Thoracic aorta (tissue), 2 donors: ENCODE data around the gene TMEM205. TPM values are rescaled to one million over a fixed set of nuclear protein-coding genes. Genes with fewer than 3 reads are reported as not detected.
"Not testable (repeated sequence)": the region's sequence is repeated elsewhere in the genome, so short reads cannot be mapped to it uniquely, and the experiment has no call there.

Experiments
- ATAC-seq: fragments of 150-250 bp; one replicate; pipeline ENCODE4 v1.8.0; 2017; ENCODE audit warnings: low read depth; ENCODE audit not compliant: insufficient number of reproducible peaks, low FRiP score
- DNase-seq: peaks from one replicate; pipeline ENCODE4 v3.0.0-alpha.2; 2020; ENCODE audit warnings: low spot score
- H3K27ac ChIP-seq, 2 donors: fragments of 200-600 bp; sonication (generic); 1 replicate in 1 of 2; 2 replicates in 1 of 2; pipeline ENCODE4 v1.5.1; 2016; ENCODE audit warnings: mild to moderate bottlenecking in 2 of 2, moderate library complexity in 2 of 2
- H3K27me3 ChIP-seq: fragments of 200-600 bp; sonication (generic); replicated peaks from 2 replicates; pipeline ENCODE4 v1.6.0; 2016; ENCODE audit warnings: mild to moderate bottlenecking; ENCODE audit not compliant: insufficient read depth
- H3K36me3 ChIP-seq: fragments of 200-600 bp; sonication (generic); one replicate; pipeline ENCODE4 v1.5.1; 2016
- H3K4me1 ChIP-seq, 2 donors: fragments of 200-600 bp; sonication (generic); 1 replicate in 1 of 2; 2 replicates in 1 of 2; pipeline versions ENCODE4 v1.5.1 to v1.6.0; 2016; ENCODE audit warnings: low read depth in 2 of 2, mild to moderate bottlenecking in 1 of 2; ENCODE audit not compliant: control insufficient read depth in 1 of 2
- H3K4me3 ChIP-seq: fragments of 200-600 bp; sonication (generic); 2 replicates; pipeline ENCODE4 v1.5.1; 2016; ENCODE audit warnings: mild to moderate bottlenecking
- H3K9me3 ChIP-seq: fragments of 200-600 bp; sonication (generic); 2 replicates; pipeline ENCODE4 v1.5.1; 2016
- total RNA-seq, 2 donors: library from RNA; depleted of rRNA; stranded (reverse); fragments of >200 nt; gene quantifications; one replicate each; pipeline versions ENCODE4 v1.1.0 to v1.2.3, GENCODE V29; 2016
- TF ChIP-seq, protein P1 (sequence below): fragments of 200-600 bp; sonication (generic); IDR thresholded peaks from one replicate; pipeline ENCODE4 v1.5.1; 2019; ENCODE audit warnings: antibody characterized with exemption

TMEM205 gene
- total RNA-seq, 2 donors from 2014 or later: 103 to 144 TPM

DNA sequence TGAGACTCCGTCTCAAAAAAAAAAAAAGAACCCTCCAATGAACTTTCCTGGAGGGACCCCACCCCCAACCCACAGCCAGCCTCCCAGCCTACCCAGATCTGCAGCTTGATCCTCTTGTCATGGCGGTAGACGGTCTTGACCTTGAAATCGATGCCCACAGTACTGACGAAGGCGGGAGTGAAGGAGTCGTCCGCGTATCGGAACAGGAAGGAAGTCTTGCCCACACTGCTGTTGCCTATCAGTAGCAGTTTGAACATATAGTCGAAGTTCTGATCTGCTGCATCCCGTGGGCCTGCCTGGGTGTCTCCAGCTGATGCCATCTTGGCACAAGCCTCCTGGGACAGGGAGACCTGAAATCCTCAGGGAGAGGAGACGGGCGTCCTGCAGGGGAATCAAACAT, 9.0 kb downstream of the TMEM205 start:
- Histone ChIP-seq H3K36me3 (peaks cover 36% of the 10 kb centered on the region), H3K27me3 (no peaks in the 10 kb centered on the region), H3K4me1 (peaks cover 2 to 22% of the 10 kb centered on the region in 2 donors)

DNA sequence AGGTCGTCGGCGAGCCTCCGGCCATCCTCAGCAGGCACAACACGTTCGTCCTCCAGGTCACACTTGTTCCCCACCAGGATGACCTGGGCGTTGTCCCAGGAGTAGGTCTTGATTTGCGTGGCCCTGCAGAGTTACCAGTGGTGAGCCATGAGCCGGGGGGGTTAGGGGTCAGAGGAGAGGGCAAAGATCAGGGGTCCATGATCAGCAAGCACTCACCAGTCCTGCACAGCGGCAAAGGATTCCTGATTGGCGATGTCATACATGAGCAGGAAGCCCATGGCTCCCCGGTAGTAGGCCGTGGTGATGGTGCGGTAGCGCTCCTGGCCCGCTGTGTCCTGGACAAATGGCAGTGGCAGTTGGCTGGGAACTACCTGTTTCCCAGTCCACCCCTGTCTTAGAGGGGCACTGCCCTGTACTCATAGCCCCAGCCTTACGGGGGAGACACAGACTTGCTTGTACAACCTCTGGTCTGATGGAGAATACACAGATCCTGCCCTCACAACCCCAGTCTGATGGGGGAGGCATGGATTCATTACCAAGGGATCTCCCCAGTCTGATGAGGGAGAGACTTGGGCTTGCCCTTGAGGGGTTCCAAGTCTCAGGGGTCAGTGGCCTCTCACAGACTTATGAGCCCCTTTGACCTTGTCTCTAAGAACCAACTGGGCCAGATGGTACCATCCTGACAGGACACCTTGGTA, 10.5 kb downstream of the TMEM205 start:
- peaks cover 2 to 22% of the 10 kb centered on the region in 2 donors for H3K4me1 ChIP-seq
- peaks cover 36% of the 10 kb centered on the region for H3K36me3 ChIP-seq
- H3K27ac ChIP-seq: no peak overlapping the region
- TF ChIP-seq, protein P1, sequence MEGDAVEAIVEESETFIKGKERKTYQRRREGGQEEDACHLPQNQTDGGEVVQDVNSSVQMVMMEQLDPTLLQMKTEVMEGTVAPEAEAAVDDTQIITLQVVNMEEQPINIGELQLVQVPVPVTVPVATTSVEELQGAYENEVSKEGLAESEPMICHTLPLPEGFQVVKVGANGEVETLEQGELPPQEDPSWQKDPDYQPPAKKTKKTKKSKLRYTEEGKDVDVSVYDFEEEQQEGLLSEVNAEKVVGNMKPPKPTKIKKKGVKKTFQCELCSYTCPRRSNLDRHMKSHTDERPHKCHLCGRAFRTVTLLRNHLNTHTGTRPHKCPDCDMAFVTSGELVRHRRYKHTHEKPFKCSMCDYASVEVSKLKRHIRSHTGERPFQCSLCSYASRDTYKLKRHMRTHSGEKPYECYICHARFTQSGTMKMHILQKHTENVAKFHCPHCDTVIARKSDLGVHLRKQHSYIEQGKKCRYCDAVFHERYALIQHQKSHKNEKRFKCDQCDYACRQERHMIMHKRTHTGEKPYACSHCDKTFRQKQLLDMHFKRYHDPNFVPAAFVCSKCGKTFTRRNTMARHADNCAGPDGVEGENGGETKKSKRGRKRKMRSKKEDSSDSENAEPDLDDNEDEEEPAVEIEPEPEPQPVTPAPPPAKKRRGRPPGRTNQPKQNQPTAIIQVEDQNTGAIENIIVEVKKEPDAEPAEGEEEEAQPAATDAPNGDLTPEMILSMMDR: no peak
- H3K9me3 ChIP-seq: no peaks in the 10 kb centered on the region
- no peak for DNase-seq
- ATAC-seq: no peak
- no peak overlapping the region for H3K4me3 ChIP-seq
- H3K27me3 ChIP-seq: no peaks in the 10 kb centered on the region

More for the DNA sequence above, 9.0 kb downstream of the TMEM205 start:
- Histone ChIP-seq H3K27ac (no peak overlapping the region), H3K4me3 (no peak overlapping the region), H3K9me3 (no peaks in the 10 kb centered on the region)
- no peak for ATAC-seq
- TF ChIP-seq, protein P1: no peak
- DNase-seq: no peak

DNA sequence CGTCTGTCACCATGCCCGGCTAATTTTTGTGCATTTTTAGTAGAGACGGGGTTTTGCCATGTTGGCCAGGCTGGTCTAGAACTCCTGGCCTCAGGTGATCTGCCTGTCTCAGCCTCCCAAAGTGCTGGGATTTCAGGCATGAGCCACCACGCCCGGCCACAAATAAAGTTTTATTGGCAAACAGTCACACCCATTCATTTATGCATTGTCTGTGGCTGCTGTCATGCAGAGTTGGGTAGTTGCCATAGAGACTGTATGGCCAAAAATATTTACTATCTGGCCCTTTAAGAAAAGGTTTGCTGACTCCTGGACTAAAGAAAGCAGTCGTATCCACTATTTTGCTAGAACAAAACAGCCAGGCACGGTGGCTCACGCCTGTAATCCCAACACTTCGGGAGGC, 12.2 kb downstream of the TMEM205 start:
- peaks cover 0 to 13% of the 10 kb centered on the region in 2 donors for H3K4me1 ChIP-seq
- H3K27me3 ChIP-seq, H3K4me3 ChIP-seq, H3K27ac ChIP-seq, DNase-seq, ATAC-seq, H3K9me3 ChIP-seq: not testable (repeated sequence)
- H3K36me3 ChIP-seq: peaks cover 46% of the 10 kb centered on the region

DNA sequence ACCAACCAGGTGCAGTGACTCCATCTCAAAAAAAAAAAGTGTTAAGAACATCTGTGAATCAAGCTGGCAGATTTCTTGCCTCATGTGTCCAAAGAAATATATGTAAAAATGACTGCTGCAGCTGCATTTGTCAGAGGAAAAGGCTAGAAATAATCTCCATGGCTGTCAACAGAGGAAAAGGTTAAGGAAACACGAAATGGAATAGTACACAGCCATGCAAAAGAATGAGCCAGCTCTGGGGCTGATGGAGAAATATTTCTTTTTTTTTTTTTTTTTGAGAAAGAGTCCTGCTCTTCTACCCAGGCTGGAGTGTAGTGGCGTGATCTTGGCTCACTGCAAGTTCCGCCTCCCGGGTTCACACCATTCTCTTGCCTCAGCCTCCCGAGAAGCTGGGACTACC, 13.2 kb downstream of the TMEM205 start:
- no peaks in the 10 kb centered on the region for H3K9me3 ChIP-seq
- peaks cover 0 to 2% of the 10 kb centered on the region in 2 donors for H3K4me1 ChIP-seq
- ATAC-seq (no peak), DNase-seq (no peak)
- no peak overlapping the region for H3K27ac ChIP-seq
- TF ChIP-seq, protein P1: no peak
- no peaks in the 10 kb centered on the region for H3K27me3 ChIP-seq
- H3K36me3 ChIP-seq: peaks cover 46% of the 10 kb centered on the region
- H3K4me3 ChIP-seq: no peak overlapping the region

DNA sequence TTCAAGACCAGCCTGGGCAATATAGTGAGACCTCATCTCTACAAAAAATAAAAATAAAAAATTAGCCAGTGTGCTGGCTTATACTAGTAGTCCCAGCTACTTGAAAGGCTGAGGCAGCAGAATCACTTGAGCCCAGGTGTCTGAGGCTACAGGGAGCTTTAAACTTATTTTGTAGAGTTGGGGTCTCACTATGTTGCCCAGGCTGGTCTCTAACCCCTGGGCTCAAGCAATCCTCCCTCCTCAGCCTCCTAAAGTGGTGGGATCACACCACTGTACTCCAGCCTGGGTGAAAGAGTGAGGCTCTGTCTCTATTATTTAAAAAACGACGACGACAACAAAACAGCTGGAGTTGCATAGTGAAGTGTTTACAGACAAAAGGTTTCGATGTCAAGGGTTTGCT, 14.6 kb downstream of the TMEM205 start:
- DNase-seq (no peak), ATAC-seq (no peak)
- H3K4me3 ChIP-seq: no peak overlapping the region

More for the DNA sequence above, 14.6 kb downstream of the TMEM205 start:
- TF ChIP-seq, protein P1: no peak
- H3K36me3 ChIP-seq: peaks cover 56% of the 10 kb centered on the region
- no peak overlapping the region for H3K27ac ChIP-seq
- no peaks in the 10 kb centered on the region for H3K9me3 ChIP-seq
- no peaks in the 10 kb centered on the region for H3K27me3 ChIP-seq
- no peaks in the 10 kb centered on the region for H3K4me1 ChIP-seq
